HCEC 1CT (cell line): ENCODE measurements around the gene SPPL2B.
"Not testable (repeated sequence)": the region's sequence is repeated elsewhere in the genome, so short reads cannot be mapped to it uniquely, and the experiment has no call there.

Experiments
- DNase-seq: peaks from one replicate; pipeline ENCODE4 v3.0.0-alpha.2; 2017

SPPL2B gene

GRCh38 chr19:2328401-2329148, at the start of gene SPPL2B, which contains the start of gene LSM7:
TSS of gene SPPL2B (plus strand) at chr19:2328684. CDS start at chr19:2328710, 26 bp downstream.
TSS of gene LSM7 (minus strand) at chr19:2328586. CDS start at chr19:2328566, 20 bp downstream.
- DNase-seq = peak; percentile 80

- DNase-seq = no peak
Measured at GRCh38 chr19:2280633-2281264, 47.7 kb upstream of the SPPL2B start.

- not testable (repeated sequence) for DNase-seq
Measured at GRCh38 chr19:2281265-2282061, 47.0 kb upstream of the SPPL2B start.

- DNase-seq = no peak
Measured at GRCh38 chr19:2282062-2282861, 46.2 kb upstream of the SPPL2B start, which contains the start of gene PEAK3. TSS of gene PEAK3 (minus strand) at chr19:2282175. CDS start at chr19:2280931, 1,244 bp downstream.

- DNase-seq = no peak
Measured at GRCh38 chr19:2282862-2283237, 45.6 kb upstream of the SPPL2B start.

GRCh38 chr19:2283835-2284507, 44.5 kb upstream of the SPPL2B start:
- no peak for DNase-seq

GRCh38 chr19:2286402-2287140, 41.9 kb upstream of the SPPL2B start:
- DNase-seq = no peak

- no peak for DNase-seq
Measured at GRCh38 chr19:2287585-2288337, 40.7 kb upstream of the SPPL2B start.

GRCh38 chr19:2288338-2288817, 40.1 kb upstream of the SPPL2B start:
- DNase-seq = no peak

GRCh38 chr19:2288818-2289713, 39.4 kb upstream of the SPPL2B start:
- DNase-seq = no peak

GRCh38 chr19:2289714-2290435, 38.6 kb upstream of the SPPL2B start:
- DNase-seq = no peak

- DNase-seq = no peak
Measured at GRCh38 chr19:2290441-2291184, 37.9 kb upstream of the SPPL2B start.

GRCh38 chr19:2291185-2291751, 37.2 kb upstream of the SPPL2B start:
- DNase-seq = no peak

- DNase-seq = no peak
Measured at GRCh38 chr19:2294687-2295335, 33.7 kb upstream of the SPPL2B start.

GRCh38 chr19:2296141-2296540, 32.3 kb upstream of the SPPL2B start:
- no peak for DNase-seq

GRCh38 chr19:2300533-2300932, 28.0 kb upstream of the SPPL2B start:
- DNase-seq = no peak
